GM23338 (cell line): ENCODE results near the gene DHX30. TPM values are rescaled to one million over a fixed set of nuclear protein-coding genes. Genes with fewer than 3 reads are reported as not detected.

ENCODE experiments used
- ATAC-seq: fragments of 200-7000 bp; cut with Tn5 transposase; 3 replicates; pipeline ENCODE4 v1.9.1; 2020
- DNase-seq: peaks from one replicate; pipeline ENCODE4 v3.0.0-alpha.2; 2015; ENCODE audit warnings: low spot score
- H2AFZ ChIP-seq: fragments of 200-600 bp; sonication (generic); 2 replicates; pipeline ENCODE4 v1.8.0; 2016; ENCODE audit warnings: antibody characterized with exemption, mild to moderate bottlenecking, moderate library complexity
- H3F3A ChIP-seq: fragments of 200-600 bp; sonication (generic); replicated peaks from 2 replicates; pipeline ENCODE4 v1.8.0; 2017; ENCODE audit warnings: antibody characterized with exemption, mixed run types, low read depth
- H3K27ac ChIP-seq: fragments of 200-600 bp; sonication (generic); 2 replicates; pipeline ENCODE4 v1.6.1; 2016; ENCODE audit warnings: low read depth
- H3K27me3 ChIP-seq: fragments of 200-600 bp; sonication (generic); 2 replicates; pipeline ENCODE4 v1.8.0; 2016; ENCODE audit warnings: mild to moderate bottlenecking, mixed run types, moderate library complexity; ENCODE audit not compliant: insufficient read depth
- H3K36me3 ChIP-seq: fragments of 200-600 bp; sonication (generic); 2 replicates; pipeline ENCODE4 v1.8.0; 2016; ENCODE audit warnings: mild to moderate bottlenecking; ENCODE audit not compliant: insufficient read depth
- H3K4me1 ChIP-seq: fragments of 200-600 bp; sonication (generic); 2 replicates; pipeline ENCODE4 v1.8.0; 2016; ENCODE audit warnings: mild to moderate bottlenecking, moderate library complexity; ENCODE audit not compliant: insufficient read depth
- H3K4me2 ChIP-seq: fragments of 200-600 bp; sonication (generic); 2 replicates; pipeline ENCODE4 v1.7.1; 2017; ENCODE audit warnings: mixed run types
- H3K4me3 ChIP-seq: fragments of 200-600 bp; sonication (generic); 2 replicates; pipeline ENCODE4 v1.6.1; 2016; ENCODE audit warnings: mixed run types
- H3K79me2 ChIP-seq: fragments of 200-600 bp; sonication (generic); replicated peaks from 2 replicates; pipeline ENCODE4 v1.8.0; 2017; ENCODE audit warnings: mild to moderate bottlenecking; ENCODE audit not compliant: insufficient read depth
- H3K9me2 ChIP-seq: fragments of 200-600 bp; sonication (generic); 2 replicates; pipeline ENCODE4 v1.8.0; 2017; ENCODE audit not compliant: insufficient read depth
- H4K20me1 ChIP-seq: fragments of 200-600 bp; sonication (generic); replicated peaks from 2 replicates; pipeline ENCODE4 v1.8.0; 2017; ENCODE audit warnings: mild to moderate bottlenecking; ENCODE audit not compliant: insufficient read depth
- H3K27ac Mint-ChIP-seq: 2 replicates; pipeline ENCODE4 v1.8.0; 2020; ENCODE audit warnings: inconsistent platforms, mild to moderate bottlenecking, moderate library complexity, mixed read lengths
- H3K27me3 Mint-ChIP-seq: 3 replicates; pipeline ENCODE4 v1.8.0; 2022; ENCODE audit warnings: low read depth, mild to moderate bottlenecking, moderate library complexity, mixed read lengths, inconsistent platforms; ENCODE audit not compliant: insufficient read depth, poor library complexity
- H3K36me3 Mint-ChIP-seq: 3 replicates; pipeline ENCODE4 v1.8.0; 2021; ENCODE audit warnings: low read depth, mild to moderate bottlenecking, inconsistent platforms, moderate library complexity, mixed read lengths
- H3K4me1 Mint-ChIP-seq: 3 replicates; pipeline ENCODE4 v1.8.0; 2020; ENCODE audit warnings: mild to moderate bottlenecking, inconsistent platforms, mixed read lengths
- H3K4me3 Mint-ChIP-seq: 3 replicates; pipeline ENCODE4 v1.8.0; 2021; ENCODE audit warnings: moderate library complexity, mild to moderate bottlenecking, inconsistent platforms, mixed read lengths
- H3K9me3 Mint-ChIP-seq: 3 replicates; pipeline ENCODE4 v1.8.0; 2020; ENCODE audit warnings: moderate library complexity, mild to moderate bottlenecking, inconsistent platforms, mixed read lengths
- EZH2 ChIP-seq: fragments of 200-600 bp; sonication (generic); IDR thresholded peaks from one replicate; pipeline ENCODE4 v1.8.0; 2017; ENCODE audit warnings: antibody characterized with exemption, mild to moderate bottlenecking, low read depth; ENCODE audit not compliant: unreplicated experiment
- STAT1 ChIP-seq: IDR thresholded peaks from one replicate; pipeline ENCODE4 v1.6.1; 2016; ENCODE audit warnings: antibody characterized with exemption; ENCODE audit not compliant: unreplicated experiment
- ZNF331 ChIP-seq: fragments of 250-450 bp; sonication (Bioruptor Pico); IDR thresholded peaks from 2 replicates; pipeline ENCODE4 v1.5.0; 2020; ENCODE audit warnings: low read depth, mild to moderate bottlenecking, moderate library complexity
- ZNF462 ChIP-seq: fragments of 250-450 bp; sonication (Bioruptor Pico); IDR thresholded peaks from 2 replicates; pipeline ENCODE4 v1.5.0; 2020; ENCODE audit warnings: mild to moderate bottlenecking, moderate library complexity
- polyA plus RNA-seq: library from polyadenylated mRNA; unstranded; fragments of >200 nt; fragmentation: Nextera tagmentation; extraction: Ambion mirVana; gene quantifications from 2 replicates; pipeline ENCODE4 v1.2.1, GENCODE V29; 2016
- total RNA-seq: library from RNA; depleted of rRNA; stranded (reverse); fragments of >200 nt; shearing (Covaris generic); gene quantifications from 2 replicates; pipeline ENCODE4 v1.2.3, GENCODE V29; 2014
- TF ChIP-seq, protein P1 (sequence below): IDR thresholded peaks from one replicate; pipeline ENCODE4 v1.6.1; 2018; ENCODE audit warnings: antibody characterized with exemption; ENCODE audit not compliant: unreplicated experiment
- TF ChIP-seq, protein P2 (sequence below), 2 experiments: fragments of 200-600 bp in 1 of 2; sonication (generic) in 1 of 2; conservative IDR thresholded peaks; 2 replicates each; pipeline versions ENCODE4 v1.5.1 to v1.6.1; 2016 to 2017; ENCODE audit warnings: antibody characterized with exemption in 2 of 2, low read depth in 2 of 2, mild to moderate bottlenecking in 2 of 2, moderate library complexity in 1 of 2

The DHX30 gene
- total and polyA plus RNA-seq, 2 experiments from 2014 or later = 47.5 to 125 TPM

GRCh38 chr3:47865192-47865591 lies 62.3 kb downstream of the DHX30 start:
- Histone ChIP-seq H3F3A (0 out of 2 replicates have a peak, but pooled peaks cover 7% of the 10 kb centered on the region), H4K20me1 (peaks cover 4% of the 10 kb centered on the region; the same call in 1 of the 2 replicates), H3K79me2 (no peaks in the 10 kb centered on the region), H3K27me3 (no peaks in the 10 kb centered on the region), H3K9me2 (no peaks in the 10 kb centered on the region), H3K4me2 (no peak overlapping the region), H2AFZ (no peak overlapping the region), H3K4me1 (no peaks in the 10 kb centered on the region), H3K36me3 (peaks cover 18% of the 10 kb centered on the region; the same call in 1 of the 2 replicates), H3K4me3 (no peak overlapping the region), H3K27ac (peak overlapping the region; percentile 55; the same call in 1 of the 2 replicates)
- H3K27ac Mint-ChIP-seq = 0 out of 2 replicates have a peak overlapping the region, but pooled peaks have one; percentile 10
- peaks cover 6% of the 10 kb centered on the region for H3K27me3 Mint-ChIP-seq
- peak; percentile 72 for ATAC-seq
- peaks cover 46% of the 10 kb centered on the region for H3K36me3 Mint-ChIP-seq
- no peaks in the 10 kb centered on the region for H3K4me1 Mint-ChIP-seq
- TF ChIP-seq EZH2 (no peak), STAT1 (no peak), ZNF331 (CRISPR knock-in tag) (no peak), ZNF462 (CRISPR knock-in tag) (no peak)
- TF ChIP-seq, protein P1, sequence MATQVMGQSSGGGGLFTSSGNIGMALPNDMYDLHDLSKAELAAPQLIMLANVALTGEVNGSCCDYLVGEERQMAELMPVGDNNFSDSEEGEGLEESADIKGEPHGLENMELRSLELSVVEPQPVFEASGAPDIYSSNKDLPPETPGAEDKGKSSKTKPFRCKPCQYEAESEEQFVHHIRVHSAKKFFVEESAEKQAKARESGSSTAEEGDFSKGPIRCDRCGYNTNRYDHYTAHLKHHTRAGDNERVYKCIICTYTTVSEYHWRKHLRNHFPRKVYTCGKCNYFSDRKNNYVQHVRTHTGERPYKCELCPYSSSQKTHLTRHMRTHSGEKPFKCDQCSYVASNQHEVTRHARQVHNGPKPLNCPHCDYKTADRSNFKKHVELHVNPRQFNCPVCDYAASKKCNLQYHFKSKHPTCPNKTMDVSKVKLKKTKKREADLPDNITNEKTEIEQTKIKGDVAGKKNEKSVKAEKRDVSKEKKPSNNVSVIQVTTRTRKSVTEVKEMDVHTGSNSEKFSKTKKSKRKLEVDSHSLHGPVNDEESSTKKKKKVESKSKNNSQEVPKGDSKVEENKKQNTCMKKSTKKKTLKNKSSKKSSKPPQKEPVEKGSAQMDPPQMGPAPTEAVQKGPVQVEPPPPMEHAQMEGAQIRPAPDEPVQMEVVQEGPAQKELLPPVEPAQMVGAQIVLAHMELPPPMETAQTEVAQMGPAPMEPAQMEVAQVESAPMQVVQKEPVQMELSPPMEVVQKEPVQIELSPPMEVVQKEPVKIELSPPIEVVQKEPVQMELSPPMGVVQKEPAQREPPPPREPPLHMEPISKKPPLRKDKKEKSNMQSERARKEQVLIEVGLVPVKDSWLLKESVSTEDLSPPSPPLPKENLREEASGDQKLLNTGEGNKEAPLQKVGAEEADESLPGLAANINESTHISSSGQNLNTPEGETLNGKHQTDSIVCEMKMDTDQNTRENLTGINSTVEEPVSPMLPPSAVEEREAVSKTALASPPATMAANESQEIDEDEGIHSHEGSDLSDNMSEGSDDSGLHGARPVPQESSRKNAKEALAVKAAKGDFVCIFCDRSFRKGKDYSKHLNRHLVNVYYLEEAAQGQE = no peak
- TF ChIP-seq, protein P2, sequence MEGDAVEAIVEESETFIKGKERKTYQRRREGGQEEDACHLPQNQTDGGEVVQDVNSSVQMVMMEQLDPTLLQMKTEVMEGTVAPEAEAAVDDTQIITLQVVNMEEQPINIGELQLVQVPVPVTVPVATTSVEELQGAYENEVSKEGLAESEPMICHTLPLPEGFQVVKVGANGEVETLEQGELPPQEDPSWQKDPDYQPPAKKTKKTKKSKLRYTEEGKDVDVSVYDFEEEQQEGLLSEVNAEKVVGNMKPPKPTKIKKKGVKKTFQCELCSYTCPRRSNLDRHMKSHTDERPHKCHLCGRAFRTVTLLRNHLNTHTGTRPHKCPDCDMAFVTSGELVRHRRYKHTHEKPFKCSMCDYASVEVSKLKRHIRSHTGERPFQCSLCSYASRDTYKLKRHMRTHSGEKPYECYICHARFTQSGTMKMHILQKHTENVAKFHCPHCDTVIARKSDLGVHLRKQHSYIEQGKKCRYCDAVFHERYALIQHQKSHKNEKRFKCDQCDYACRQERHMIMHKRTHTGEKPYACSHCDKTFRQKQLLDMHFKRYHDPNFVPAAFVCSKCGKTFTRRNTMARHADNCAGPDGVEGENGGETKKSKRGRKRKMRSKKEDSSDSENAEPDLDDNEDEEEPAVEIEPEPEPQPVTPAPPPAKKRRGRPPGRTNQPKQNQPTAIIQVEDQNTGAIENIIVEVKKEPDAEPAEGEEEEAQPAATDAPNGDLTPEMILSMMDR (conservative IDR thresholded peaks at IDR 0.05; ENCODE audit: low read depth in 2 of 2) = peak; percentile 15 to 34; a peak in 1 of 4 replicates
- no peak overlapping the region for H3K4me3 Mint-ChIP-seq
- H3K9me3 Mint-ChIP-seq = no peaks in the 10 kb centered on the region
- no peak for DNase-seq
